Peyer's patch (tissue), 4 donors: ENCODE results near the gene DLGAP5. TPM values are rescaled to one million over a fixed set of nuclear protein-coding genes. Genes with fewer than 3 reads are reported as not detected.

Experiments used
- DNase-seq, 3 donors: peaks; one replicate each; pipeline ENCODE4 v3.0.0-alpha.2; 2017 to 2019
- H3K27ac ChIP-seq, 4 donors: fragments of 200-600 bp; sonication (generic); one replicate each; pipeline ENCODE4 v1.5.1; 2016 to 2019
- H3K27me3 ChIP-seq, 2 donors: fragments of 200-600 bp; sonication (generic); one replicate each; pipeline ENCODE4 v1.5.1; 2019
- H3K36me3 ChIP-seq, 3 donors: fragments of 200-600 bp; sonication (generic); one replicate each; pipeline ENCODE4 v1.5.1; 2016 to 2019
- H3K4me1 ChIP-seq, 4 donors: fragments of 200-600 bp; sonication (generic); one replicate each; pipeline ENCODE4 v1.5.1; 2016 to 2019
- H3K4me3 ChIP-seq, 4 donors: fragments of 200-600 bp; sonication (generic); 1 replicate in 3 of 4; 2 replicates in 1 of 4; pipeline ENCODE4 v1.5.1; 2016 to 2019; ENCODE audit warnings: mild to moderate bottlenecking in 1 of 4
- H3K9me3 ChIP-seq, 4 donors: fragments of 200-600 bp; sonication (generic); one replicate each; pipeline ENCODE4 v1.5.1; 2016 to 2019; ENCODE audit warnings: mild to moderate bottlenecking in 1 of 4
- CTCF ChIP-seq, 6 experiments: fragments of 450-650 bp in 4 of 6; fragments of 200-600 bp in 2 of 6; sonication (generic) in 1 of 6; IDR thresholded peaks; one replicate each; pipeline ENCODE4 v1.5.1; 2017 to 2019; ENCODE audit warnings: antibody characterized with exemption in 6 of 6, mild to moderate bottlenecking in 3 of 6, moderate library complexity in 1 of 6
- POLR2A ChIP-seq, 2 donors: fragments of 450-650 bp; IDR thresholded peaks; one replicate each; pipeline ENCODE4 v1.5.1; 2017; ENCODE audit warnings: antibody characterized with exemption in 2 of 2, mild to moderate bottlenecking in 2 of 2, moderate library complexity in 2 of 2
- total RNA-seq, 4 donors: library from RNA; depleted of rRNA; stranded (reverse); fragments of >200 nt; gene quantifications; one replicate each; pipeline ENCODE4 v1.1.0, GENCODE V29; 2016

DLGAP5 gene
- total RNA-seq, 4 donors from 2014 or later: 2.1 to 9.9 (median 4.4) TPM

GRCh38 chr14:55194656-55195355, 3.4 kb upstream of the DLGAP5 start:
- Histone ChIP-seq H3K9me3 (no peaks in the 10 kb centered on the region), H3K4me1 (peaks cover 0 to 7% (median 2%) of the 10 kb centered on the region in 4 donors), H3K27ac (no peak overlapping the region), H3K36me3 (no peaks in the 10 kb centered on the region), H3K27me3 (no peaks in the 10 kb centered on the region), H3K4me3 (no peak overlapping the region)
- DNase-seq: no peak
- TF ChIP-seq CTCF (IDR thresholded peaks at IDR 0.05) (no peak), POLR2A (IDR thresholded peaks at IDR 0.05) (no peak)

GRCh38 chr14:55192054-55192621, 753 bp upstream of the DLGAP5 start:
- peak overlapping the region in 2 of 4 donors; percentile 48 to 60 for H3K27ac ChIP-seq
- DNase-seq: no peak
- peak overlapping the region; percentile 40 to 61 (median 50) for H3K4me3 ChIP-seq
- TF ChIP-seq CTCF (IDR thresholded peaks at IDR 0.05) (no peak), POLR2A (IDR thresholded peaks at IDR 0.05) (no peak)
- H3K9me3 ChIP-seq: no peaks in the 10 kb centered on the region
- H3K4me1 ChIP-seq: peaks cover 0 to 7% (median 2%) of the 10 kb centered on the region in 4 donors
- no peaks in the 10 kb centered on the region for H3K27me3 ChIP-seq
- H3K36me3 ChIP-seq: no peaks in the 10 kb centered on the region

- no peak for TF ChIP-seq POLR2A (IDR thresholded peaks at IDR 0.05)
- no peak for TF ChIP-seq CTCF (IDR thresholded peaks at IDR 0.05)
- Histone ChIP-seq H3K9me3 (no peaks in the 10 kb centered on the region), H3K27me3 (no peaks in the 10 kb centered on the region), H3K4me3 (peak overlapping the region; percentile 40 to 61 (median 50)), H3K4me1 (peaks cover 0 to 7% (median 2%) of the 10 kb centered on the region in 4 donors), H3K27ac (no peak overlapping the region), H3K36me3 (no peaks in the 10 kb centered on the region)
- no peak for DNase-seq
These were observed 531 bp downstream of the DLGAP5 start for GRCh38 chr14:55190906-55191202.

GRCh38 chr14:55188686-55189295, 2.6 kb downstream of the DLGAP5 start:
- no peak for DNase-seq
- Histone ChIP-seq H3K36me3 (no peaks in the 10 kb centered on the region), H3K27me3 (no peaks in the 10 kb centered on the region), H3K9me3 (no peaks in the 10 kb centered on the region), H3K4me3 (no peak overlapping the region), H3K4me1 (peaks cover 0 to 7% (median 2%) of the 10 kb centered on the region in 4 donors), H3K27ac (no peak overlapping the region)
- no peak for TF ChIP-seq CTCF (IDR thresholded peaks at IDR 0.05)
- no peak for TF ChIP-seq POLR2A (IDR thresholded peaks at IDR 0.05)

GRCh38 chr14:55180434-55180833, 11.0 kb downstream of the DLGAP5 start:
- H3K27me3 ChIP-seq: no peaks in the 10 kb centered on the region
- H3K4me1 ChIP-seq: no peaks in the 10 kb centered on the region
- DNase-seq: no peak
- TF ChIP-seq POLR2A (IDR thresholded peaks at IDR 0.05): no peak
- TF ChIP-seq CTCF (IDR thresholded peaks at IDR 0.05): no peak
- no peak overlapping the region for H3K4me3 ChIP-seq
- no peaks in the 10 kb centered on the region for H3K36me3 ChIP-seq
- no peaks in the 10 kb centered on the region for H3K9me3 ChIP-seq
- no peak overlapping the region for H3K27ac ChIP-seq
